ENCODE data around the gene IER3.

GRCh38 chr6:30763618-30764489, 19.5 kb upstream of the IER3 start:
- TF ChIP-seq YY1 (IDR thresholded peaks at IDR 0.05; ENCODE audit: low read depth) = peak; percentile 38; the same call in 1 of the 2 replicates
- TF ChIP-seq FOXM1 (IDR thresholded peaks at IDR 0.05; ENCODE audit: borderline replicate concordance, low read depth) = peak; percentile 99
- TF ChIP-seq TEAD4 (IDR thresholded peaks at IDR 0.05) = peak; percentile 99

Measured in Ishikawa (cell line).